HG03159 (cell line): Measurements from ENCODE around the gene PLA1A.
A peak's percentile ranks its signal among the peaks of the same experiment; 100 is the strongest.
"Not testable (repeated sequence)": the region's sequence is repeated elsewhere in the genome, so short reads cannot be mapped to it uniquely, and the experiment has no call there.

ENCODE experiments used
- ATAC-seq: cut with Tn5 transposase; IDR thresholded peaks from one replicate; pipeline ENCODE4 v1.9.1; 2021; ENCODE audit warnings: mild to moderate bottlenecking, moderate library complexity; ENCODE audit not compliant: unreplicated experiment

The PLA1A gene

DNA sequence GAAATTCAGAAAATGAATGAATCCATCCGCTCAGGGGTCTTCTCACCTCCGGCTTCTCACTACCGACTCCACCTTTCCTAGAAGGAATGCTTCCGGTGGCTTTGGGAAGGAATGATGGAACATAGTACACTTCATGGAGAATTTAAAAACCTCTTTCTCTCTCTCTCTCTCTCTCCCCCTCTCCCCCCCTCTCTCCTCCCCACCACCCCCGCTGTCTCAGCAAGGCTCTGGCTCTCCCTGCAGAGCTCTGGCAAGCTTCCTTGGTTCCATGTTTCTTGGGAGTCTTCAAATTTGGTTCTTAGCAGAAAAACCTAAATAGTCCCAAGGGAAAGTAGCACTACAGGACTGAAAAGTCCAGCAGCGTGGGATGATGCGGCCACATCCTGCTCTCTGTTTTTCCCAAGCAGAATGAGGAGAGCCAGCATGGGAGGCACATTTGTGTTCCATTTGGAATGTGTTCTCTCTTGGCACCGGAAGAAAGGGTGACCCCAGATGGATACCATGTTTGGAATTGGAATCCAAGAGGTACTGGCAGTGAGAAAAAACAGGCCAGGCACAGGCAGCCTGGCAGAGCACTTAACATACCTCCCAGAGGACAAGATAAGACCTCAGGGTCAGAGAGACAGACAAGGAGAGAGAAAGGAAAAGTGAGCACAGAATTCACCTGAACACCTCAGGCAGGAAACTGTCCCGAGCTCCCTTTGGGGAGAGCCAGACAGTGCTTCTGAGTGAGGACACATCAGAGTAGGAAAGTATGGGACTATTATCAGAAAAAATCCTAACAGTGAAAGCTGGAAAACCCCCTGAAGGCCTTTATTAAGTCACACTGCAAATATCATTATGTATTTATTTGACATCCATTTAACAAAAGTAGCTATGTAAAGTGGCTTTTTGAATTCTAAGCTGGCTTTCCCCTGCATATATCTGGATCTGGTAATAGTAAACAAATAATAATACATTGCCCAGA, 63.1 kb downstream of the PLA1A start, which contains the start of gene POPDC2:
Gene POPDC2 (minus strand): TSS at position 116 of the 967 bp plus-strand sequence. CDS start 166 bp downstream, outside the sequence.
- no peak for ATAC-seq

DNA sequence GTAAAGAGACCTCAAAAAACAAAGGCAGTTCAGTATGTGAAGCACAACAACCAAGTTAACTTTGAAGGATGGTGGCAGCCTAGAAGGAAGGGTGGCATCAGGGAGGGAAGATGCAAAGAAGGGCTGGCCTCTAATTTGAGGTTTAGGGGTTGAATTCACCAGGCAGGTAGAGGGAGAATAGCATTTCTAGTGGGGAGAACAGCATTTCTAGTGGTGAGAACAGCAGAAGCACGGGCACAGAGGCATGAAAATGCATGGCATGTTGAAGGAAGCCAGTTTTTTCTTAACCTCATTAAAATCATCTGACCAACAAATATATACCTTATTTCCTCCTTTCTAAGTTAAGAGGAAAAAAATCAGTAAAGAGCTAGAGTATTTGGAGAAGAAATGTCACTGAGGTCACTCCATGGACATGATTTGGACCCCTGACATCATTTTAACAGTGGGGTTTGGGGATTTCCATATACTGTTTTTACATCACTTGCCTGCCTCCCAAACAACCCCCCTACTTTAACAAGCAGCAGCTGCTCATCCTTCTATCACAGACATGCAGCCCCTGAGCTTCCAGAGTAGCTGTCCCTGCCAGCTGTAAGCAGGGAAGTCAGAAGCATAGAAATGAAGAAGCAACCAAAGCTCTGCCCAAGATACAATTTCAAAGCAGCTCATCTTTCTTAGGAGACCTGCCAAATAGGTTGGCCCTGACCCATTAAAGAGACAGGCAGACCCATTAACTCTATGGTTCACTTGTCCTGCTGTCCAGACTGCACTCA, 65.1 kb downstream of the PLA1A start:
- ATAC-seq = no peak

DNA sequence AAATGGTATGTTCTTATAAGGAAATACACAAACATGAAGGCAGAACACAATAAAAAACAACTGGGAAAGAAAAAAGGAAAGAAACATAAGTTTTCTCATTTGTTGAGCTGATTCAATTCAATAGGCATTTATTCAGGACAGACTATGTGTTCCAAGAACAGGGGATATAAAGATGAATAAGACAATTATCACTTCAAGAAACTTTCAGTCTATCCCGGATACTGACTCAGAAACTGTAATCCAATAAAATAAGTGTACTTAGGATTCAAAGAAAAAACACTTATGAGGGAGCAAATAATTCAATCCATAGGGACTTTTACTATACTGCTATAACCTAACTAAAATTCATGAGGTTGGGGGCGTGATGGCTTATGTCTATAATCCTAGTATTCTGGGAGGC, 66.2 kb downstream of the PLA1A start:
- ATAC-seq = no peak

DNA sequence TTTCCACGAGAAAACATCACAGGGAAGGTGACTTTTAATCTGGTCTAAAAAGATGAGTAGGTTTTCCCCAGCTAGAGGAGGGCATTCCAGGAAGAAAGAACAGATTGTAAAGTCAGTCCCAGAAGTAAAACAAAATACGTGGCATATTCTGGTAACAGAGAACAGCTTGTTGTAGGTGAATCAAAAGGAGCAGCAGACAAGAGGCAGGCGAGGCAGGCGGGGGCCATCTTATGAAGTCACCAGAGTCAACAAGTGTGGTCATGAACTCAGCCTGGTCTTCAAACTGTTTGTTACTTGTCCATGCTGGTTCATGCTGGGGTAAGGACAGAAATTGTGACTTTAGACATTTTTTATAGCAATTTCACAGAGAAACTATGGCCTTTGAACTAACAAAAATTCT, 66.7 kb downstream of the PLA1A start:
- no peak for ATAC-seq

DNA sequence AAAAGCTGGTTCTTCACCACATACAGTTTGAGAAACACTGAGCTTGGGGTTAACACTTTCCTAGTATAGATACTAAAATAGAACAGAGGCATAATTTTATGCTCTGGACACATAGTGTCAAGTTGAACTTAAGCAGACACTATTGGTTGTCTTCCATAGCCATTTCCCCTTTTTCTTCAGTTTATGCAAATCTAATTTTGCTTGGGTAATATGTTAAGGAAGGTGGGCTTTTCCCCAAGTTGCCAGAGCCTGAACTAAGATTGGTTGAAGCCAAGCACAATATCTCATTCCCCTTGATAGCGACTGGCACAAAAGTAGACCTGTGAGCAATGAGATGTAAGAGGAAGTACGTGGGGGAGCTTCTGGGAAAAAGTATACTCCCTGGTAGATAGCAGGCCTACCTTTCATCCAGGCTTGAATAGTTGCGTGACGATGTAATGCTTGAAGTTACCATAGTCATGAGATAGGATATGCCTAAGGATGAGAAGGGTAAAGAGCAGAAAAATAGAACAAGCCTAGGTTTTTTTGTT, 67.2 kb downstream of the PLA1A start:
- ATAC-seq = no peak

DNA sequence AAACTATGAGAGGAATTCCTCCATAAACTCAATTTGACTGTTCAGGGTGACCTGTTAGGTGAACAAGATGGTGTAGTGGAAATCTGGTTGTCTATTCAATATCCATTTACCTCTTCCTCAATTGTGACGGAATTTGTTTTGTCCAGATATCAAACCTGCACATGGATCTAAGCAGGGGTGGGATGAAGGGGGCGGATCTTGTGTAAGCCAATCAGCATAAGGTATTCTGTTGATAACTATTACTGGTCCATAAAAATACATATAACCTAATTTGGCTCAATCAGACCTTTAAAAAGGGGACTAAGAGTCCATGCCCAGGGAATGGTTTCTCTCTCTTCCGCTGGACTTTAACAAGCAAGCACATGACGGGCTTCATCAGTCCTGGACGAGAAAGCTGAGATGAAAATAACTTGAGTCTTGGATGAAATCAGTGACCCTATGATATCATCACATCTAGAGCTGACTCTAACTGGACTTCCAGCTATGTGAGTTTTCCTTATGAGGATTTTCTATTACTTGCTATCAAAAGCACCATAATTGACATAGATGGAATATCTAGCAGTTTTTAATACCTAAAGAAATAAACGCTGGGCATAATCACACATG, 68.4 kb downstream of the PLA1A start:
- no peak for ATAC-seq

DNA sequence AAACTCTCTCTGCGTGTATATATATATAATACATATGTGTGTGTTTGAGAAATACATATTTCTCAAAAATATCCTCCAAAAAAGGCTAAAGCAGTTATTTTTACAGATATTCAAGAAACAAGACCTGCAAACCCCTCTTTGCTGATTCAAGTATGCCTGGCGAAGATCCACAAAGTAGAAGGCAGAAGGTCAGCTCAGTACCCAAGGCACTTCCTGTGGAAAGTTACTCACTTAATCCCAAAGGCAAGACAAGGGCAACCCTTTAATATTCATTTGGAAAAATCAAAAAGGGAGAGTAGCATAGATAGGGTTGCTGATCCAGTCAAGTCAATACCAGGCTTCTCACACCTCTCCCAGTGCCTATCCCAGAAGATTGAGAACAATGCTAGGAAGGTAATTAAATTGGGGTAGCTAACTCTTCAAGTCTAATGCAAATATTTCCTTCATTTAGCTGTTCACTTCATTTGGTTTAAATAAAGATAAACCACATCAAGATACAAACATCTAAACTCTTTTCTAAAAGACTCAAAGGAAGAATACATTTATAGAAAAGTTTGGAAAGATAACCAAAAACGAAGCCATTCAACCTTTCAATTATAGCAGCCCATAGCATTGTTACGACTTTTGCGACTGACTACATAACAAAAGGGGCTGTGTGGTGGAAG, 72.4 kb downstream of the PLA1A start:
- no peak for ATAC-seq

DNA sequence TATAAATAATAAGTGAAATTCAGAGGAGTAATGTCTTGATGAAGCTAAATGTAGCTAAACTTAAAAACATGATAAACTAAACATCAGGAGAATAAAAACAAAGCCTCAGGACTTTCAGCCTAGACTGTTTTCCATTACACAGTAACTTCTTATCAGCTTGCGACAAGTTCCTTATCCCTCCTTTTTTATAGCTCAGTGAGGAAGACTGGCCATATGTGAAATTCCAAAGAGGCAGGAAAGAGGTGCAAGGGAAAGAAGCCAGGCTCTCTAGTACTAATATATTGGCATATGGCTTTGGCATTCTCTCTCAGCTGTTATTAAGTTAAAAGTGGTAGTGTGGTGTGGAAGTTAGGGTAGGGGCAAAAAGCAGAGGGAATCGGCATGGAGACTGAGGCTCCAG, 75.1 kb downstream of the PLA1A start:
- no peak for ATAC-seq

DNA sequence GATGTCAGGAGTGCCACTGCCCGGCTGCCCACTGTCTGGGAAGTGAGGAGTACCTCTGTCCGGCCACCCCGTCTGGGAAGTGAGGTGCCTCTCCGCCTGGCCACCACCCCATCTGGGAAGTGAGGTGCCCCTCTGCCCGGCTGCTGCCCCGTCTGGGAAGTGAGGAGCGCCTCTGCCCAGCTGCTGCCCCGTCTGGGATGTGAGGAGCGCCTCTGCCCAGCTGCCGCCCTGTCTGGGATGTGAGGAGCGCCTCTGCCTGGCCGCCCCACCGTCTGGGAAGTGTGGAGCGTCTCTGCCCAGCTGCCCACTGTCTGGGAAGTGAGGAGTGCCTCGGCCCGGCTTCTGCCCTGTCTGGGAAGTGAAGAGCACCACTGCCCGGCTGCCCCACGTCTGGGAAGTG, 76.2 kb downstream of the PLA1A start:
- no peak for ATAC-seq

DNA sequence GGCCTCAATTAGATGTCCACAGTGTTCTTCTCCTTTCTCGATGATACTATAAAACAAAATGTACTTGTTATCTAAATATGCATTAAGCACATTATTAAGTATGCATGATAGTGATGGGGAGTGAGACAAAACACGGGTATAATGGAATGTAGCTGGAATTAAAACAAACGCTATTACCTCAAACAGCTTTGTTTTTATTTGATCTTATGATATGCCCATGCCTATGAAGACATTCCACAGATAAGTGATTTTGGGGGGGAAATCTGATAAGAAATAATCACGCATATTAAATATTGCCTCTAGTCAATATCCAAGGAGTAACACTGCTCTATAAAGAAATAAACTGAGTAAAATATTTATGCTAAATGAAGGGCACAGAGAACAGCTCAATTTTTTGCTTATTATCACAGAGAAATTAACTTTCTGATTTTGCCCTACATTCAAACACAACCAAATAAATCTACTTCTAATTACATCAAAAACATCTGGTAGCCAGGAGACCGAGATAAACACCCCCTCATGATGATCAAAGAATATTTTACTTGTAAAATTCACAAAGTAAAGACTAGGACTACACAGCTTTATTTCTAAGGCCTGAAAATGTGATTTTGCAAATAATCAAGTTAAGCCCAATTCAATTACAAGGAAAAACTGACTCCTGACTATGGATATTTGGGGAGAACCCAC, 77.6 kb downstream of the PLA1A start:
- no peak for ATAC-seq

DNA sequence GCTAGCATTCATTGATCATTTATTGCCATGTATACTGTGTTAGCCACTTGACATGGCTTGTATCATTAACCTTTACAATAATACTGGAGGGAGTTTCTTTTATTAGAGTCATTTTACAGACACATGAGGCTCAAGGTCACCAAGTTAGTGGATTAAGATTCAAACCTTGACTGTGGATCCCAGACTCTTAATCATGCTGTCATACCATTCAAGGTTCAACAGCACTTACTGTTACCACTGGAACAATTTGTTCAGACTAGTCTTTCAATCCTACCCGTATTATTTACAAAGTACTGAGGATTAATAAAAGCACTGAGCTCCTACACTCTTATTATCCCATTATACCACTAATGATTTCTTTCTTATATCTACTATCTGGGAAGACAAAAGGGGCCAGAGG, 78.3 kb downstream of the PLA1A start:
- ATAC-seq = no peak

DNA sequence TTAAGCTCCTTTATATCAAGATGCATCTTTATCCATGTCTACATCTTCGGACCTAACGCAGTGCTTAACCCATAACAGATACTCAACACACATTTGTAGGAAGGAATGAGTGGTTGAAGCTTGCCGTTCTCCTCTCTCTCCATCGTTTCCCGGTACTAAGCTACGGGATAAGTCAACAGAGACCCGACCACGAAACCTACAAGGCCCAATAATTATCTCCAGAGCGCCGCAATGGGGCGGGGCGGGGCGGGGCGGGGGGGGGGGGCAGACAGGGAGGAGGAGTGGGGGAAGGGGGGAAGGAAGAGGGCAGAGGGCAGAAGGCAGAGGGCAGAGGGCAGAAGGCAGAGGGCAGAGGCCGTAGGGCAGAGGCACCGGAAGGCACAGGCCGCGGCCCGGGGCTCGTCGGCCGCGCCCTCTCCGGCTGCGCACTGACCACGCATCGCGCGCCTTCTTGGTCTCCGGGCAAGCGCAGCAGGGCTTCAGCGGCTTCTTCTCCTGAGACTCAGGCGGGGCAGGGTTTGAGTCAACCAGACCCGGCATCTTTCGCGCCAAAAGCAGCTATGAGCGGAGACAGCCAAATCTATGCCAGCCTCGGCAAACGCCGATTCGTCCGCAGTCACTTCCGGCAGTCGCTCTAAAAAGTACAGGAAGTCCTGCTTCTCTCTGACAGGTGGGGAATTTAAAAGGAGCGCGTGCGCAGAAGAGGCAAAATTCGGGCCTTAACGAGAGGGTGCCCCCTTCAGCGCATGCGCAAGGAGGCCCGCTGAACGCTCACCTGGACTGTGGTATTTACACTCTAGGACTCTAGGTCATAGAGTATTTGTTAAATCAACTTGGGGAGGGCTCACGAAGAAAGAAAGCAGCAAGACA, 79.3 kb downstream of the PLA1A start, which contains the start of gene COX17:
Gene COX17 (minus strand): TSS at position 636 of the 870 bp plus-strand sequence. CDS start 96 bp downstream, at position 540.
- peak; percentile 89 for ATAC-seq

DNA sequence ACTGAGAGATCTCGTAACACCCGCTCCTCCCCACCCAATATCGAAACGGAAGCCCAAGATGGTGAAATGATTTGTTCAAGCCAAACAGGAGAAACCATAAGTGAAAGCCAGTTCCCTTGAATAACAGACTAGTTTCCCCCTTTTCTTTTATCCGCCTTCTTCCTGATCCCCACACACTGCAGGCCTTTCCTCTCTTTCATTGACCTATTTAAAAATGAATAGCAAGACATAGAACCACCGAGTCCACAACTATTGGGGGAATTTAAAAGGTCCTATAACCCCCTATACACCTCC, 79.9 kb downstream of the PLA1A start:
- no peak for ATAC-seq

DNA sequence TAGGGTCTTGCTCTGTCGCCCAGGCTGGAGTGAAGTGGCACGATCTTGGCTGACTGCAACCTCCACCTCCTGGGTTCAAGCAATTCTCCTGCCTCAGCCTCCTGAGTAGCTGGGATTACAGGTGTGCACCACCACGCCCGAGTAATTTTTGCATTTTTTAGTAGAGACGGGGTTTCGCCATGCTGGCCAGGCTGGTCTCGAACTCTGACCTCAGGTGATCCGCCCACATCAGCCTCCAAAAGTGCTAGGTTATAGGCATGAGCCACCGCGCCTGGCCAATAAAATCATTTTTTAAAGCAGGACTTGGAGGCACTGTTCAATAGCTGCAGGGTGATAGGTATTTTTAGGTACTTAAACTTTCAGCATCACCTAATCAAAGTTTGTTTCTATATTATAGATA, 80.5 kb downstream of the PLA1A start:
- ATAC-seq = not testable (repeated sequence)
